ENCODE measurements around the gene SCRT2. TPM values are rescaled to one million over a fixed set of nuclear protein-coding genes. Genes with fewer than 3 reads are reported as not detected.

The SCRT2 gene
- polyA plus RNA-seq, 1 of the 3 experiments (the other 2 are of a cell fraction), result not detected

- no peak for TF ChIP-seq RFX5 (IDR thresholded peaks at IDR 0.05; ENCODE audit: low read length)
- no peak for TF ChIP-seq FOXJ3 (CRISPR knock-in tag; IDR thresholded peaks at IDR 0.05)
- no peak for TF ChIP-seq JUND (IDR thresholded peaks at IDR 0.05)
These were observed 23.7 kb upstream of the SCRT2 start (continued) for GRCh38 chr20:699342-699741.

GRCh38 chr20:698276-698675 is 22.7 kb upstream of the SCRT2 start:
- no peaks in the 10 kb centered on the region for H3K79me2 ChIP-seq (ENCODE audit: insufficient read depth)
- TF ChIP-seq CHD2 (IDR thresholded peaks at IDR 0.05; ENCODE audit: low read length, partially characterized antibody) (no peak), GATA2 (CRISPR knock-in tag; IDR thresholded peaks at IDR 0.05) (no peak), NRF1 (IDR thresholded peaks at IDR 0.05; ENCODE audit: low read depth, low read length) (no peak), TCF12 (IDR thresholded peaks at IDR 0.05) (no peak), SMC3 (IDR thresholded peaks at IDR 0.05; ENCODE audit: low read depth, low read length) (no peak), ELF1 (IDR thresholded peaks at IDR 0.05) (no peak), EZH2phosphoT487 (IDR thresholded peaks at IDR 0.05; ENCODE audit: borderline replicate concordance, low read depth) (no peak), POLR2AphosphoS5 (IDR thresholded peaks at IDR 0.05; ENCODE audit: low read depth, low read length) (no peak)
- CTCF ChIA-PET, result interaction anchor here (2.0 kb wide), 1 partner anchor 26 kb away, joined by 4 read pairs; no protein-coding TSS in a partner anchor
- no peak overlapping the region for H3K4me2 ChIP-seq
- H3K4me3 ChIP-seq (ENCODE audit: low read depth in 2 of 2, low read length in 1 of 2), result no peak overlapping the region
- H3K27me3 ChIP-seq (ENCODE audit: insufficient read depth), result peaks cover 9% of the 10 kb centered on the region; the same call in 1 of the 2 replicates
- POLR2A ChIA-PET, result no interaction called here
- no peaks in the 10 kb centered on the region for H3K9me2 ChIP-seq
- no peak overlapping the region for H2AFZ ChIP-seq (ENCODE audit: low read depth)
- peaks cover 0 to 24% of the 10 kb centered on the region in 2 experiments; a peak in 1 of 4 replicates for H3K4me1 ChIP-seq (ENCODE audit: control insufficient read depth in 1 of 2, insufficient read depth in 2 of 2, low read depth in 1 of 2, low read length in 1 of 2)
- no peak overlapping the region for H3K9ac ChIP-seq
- H3K36me3 ChIP-seq (replicated peaks in 1 of 2; ENCODE audit: control insufficient read depth in 1 of 2, insufficient read depth in 2 of 2, low read length in 1 of 2), result no peaks in the 10 kb centered on the region
- H3K27ac ChIP-seq (ENCODE audit: low read depth in 2 of 2, low read length in 1 of 2), result no peak overlapping the region
- no peaks in the 10 kb centered on the region for H3F3A ChIP-seq (replicated peaks; ENCODE audit: insufficient read depth)
- H4K20me1 ChIP-seq (ENCODE audit: insufficient read depth), result no peaks in the 10 kb centered on the region
- H3K9me3 ChIP-seq, result no peaks in the 10 kb centered on the region
- DNase-seq, result no peak
- 53% methylated on average over 6 of the region's 6 CpGs for WGBS (ENCODE audit: low lambda C conversion rate)

DNA sequence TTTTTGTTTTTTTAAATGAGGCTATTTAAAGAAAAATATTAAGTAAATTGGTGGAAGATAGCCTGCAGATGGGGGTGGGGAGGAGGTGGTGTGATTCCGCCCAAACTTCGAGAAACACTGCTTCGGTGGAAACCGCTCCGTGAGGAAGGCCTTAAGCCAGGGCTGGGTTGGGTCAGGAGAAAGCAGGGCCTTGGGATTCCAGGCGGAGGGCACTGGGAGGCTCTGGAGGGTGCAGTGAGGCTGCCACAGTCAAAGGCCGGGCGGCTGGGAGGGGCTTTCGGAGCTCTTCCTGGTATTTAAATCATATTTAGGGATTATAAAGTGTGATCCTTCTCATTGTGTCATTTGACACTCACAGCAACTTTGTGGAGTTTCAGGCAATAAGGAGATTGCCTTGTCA is 22.2 kb upstream of the SCRT2 start:
- ChIA-PET CTCF (interaction anchor here (2.0 kb wide), 1 partner anchor 26 kb away, joined by 4 read pairs; no protein-coding TSS in a partner anchor), POLR2A (no interaction called here)
- H3K4me2 ChIP-seq, result no peak overlapping the region

More for the DNA sequence above, 22.2 kb upstream of the SCRT2 start:
- TF ChIP-seq, protein P1, sequence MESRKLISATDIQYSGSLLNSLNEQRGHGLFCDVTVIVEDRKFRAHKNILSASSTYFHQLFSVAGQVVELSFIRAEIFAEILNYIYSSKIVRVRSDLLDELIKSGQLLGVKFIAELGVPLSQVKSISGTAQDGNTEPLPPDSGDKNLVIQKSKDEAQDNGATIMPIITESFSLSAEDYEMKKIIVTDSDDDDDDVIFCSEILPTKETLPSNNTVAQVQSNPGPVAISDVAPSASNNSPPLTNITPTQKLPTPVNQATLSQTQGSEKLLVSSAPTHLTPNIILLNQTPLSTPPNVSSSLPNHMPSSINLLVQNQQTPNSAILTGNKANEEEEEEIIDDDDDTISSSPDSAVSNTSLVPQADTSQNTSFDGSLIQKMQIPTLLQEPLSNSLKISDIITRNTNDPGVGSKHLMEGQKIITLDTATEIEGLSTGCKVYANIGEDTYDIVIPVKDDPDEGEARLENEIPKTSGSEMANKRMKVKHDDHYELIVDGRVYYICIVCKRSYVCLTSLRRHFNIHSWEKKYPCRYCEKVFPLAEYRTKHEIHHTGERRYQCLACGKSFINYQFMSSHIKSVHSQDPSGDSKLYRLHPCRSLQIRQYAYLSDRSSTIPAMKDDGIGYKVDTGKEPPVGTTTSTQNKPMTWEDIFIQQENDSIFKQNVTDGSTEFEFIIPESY (IDR thresholded peaks at IDR 0.05; ENCODE audit: borderline replicate concordance, low read depth), result no peak
- TF ChIP-seq IRF3 (IDR thresholded peaks at IDR 0.05; ENCODE audit: low read depth, low read length) (no peak), MEF2A (IDR thresholded peaks at IDR 0.05; ENCODE audit: borderline replicate concordance, low read depth) (no peak), RCOR1 (IDR thresholded peaks at IDR 0.05; ENCODE audit: low read length) (no peak), USF2 (IDR thresholded peaks at IDR 0.05; ENCODE audit: borderline replicate concordance, low read depth, low read length) (no peak), TAF1 (IDR thresholded peaks at IDR 0.05; ENCODE audit: borderline replicate concordance, low read depth, low read length) (no peak), TEAD4 (IDR thresholded peaks at IDR 0.05; ENCODE audit: borderline replicate concordance, insufficient read depth) (no peak), MXI1 (IDR thresholded peaks at IDR 0.05; ENCODE audit: low read depth, low read length) (no peak), NFIC (IDR thresholded peaks at IDR 0.05; ENCODE audit: borderline replicate concordance) (no peak)
- TF ChIP-seq, protein P2, sequence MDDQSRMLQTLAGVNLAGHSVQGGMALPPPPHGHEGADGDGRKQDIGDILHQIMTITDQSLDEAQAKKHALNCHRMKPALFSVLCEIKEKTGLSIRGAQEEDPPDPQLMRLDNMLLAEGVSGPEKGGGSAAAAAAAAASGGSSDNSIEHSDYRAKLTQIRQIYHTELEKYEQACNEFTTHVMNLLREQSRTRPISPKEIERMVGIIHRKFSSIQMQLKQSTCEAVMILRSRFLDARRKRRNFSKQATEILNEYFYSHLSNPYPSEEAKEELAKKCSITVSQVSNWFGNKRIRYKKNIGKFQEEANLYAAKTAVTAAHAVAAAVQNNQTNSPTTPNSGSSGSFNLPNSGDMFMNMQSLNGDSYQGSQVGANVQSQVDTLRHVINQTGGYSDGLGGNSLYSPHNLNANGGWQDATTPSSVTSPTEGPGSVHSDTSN (IDR thresholded peaks at IDR 0.05), result no peak
- Histone ChIP-seq H3K4me1 (ENCODE audit: control insufficient read depth in 1 of 2, insufficient read depth in 2 of 2, low read depth in 1 of 2, low read length in 1 of 2) (peaks cover 0 to 24% of the 10 kb centered on the region in 2 experiments; a peak in 1 of 4 replicates), H3K9me2 (no peaks in the 10 kb centered on the region), H3K9me3 (no peaks in the 10 kb centered on the region), H3K4me3 (ENCODE audit: low read depth in 2 of 2, low read length in 1 of 2) (no peak overlapping the region), H3K36me3 (replicated peaks in 1 of 2; ENCODE audit: control insufficient read depth in 1 of 2, insufficient read depth in 2 of 2, low read length in 1 of 2) (no peaks in the 10 kb centered on the region), H2AFZ (ENCODE audit: low read depth) (no peak overlapping the region), H3F3A (replicated peaks; ENCODE audit: insufficient read depth) (no peaks in the 10 kb centered on the region), H3K9ac (no peak overlapping the region), H4K20me1 (ENCODE audit: insufficient read depth) (no peaks in the 10 kb centered on the region), H3K27me3 (ENCODE audit: insufficient read depth) (peaks cover 9% of the 10 kb centered on the region; the same call in 1 of the 2 replicates), H3K79me2 (ENCODE audit: insufficient read depth) (no peaks in the 10 kb centered on the region), H3K27ac (ENCODE audit: low read depth in 2 of 2, low read length in 1 of 2) (no peak overlapping the region)
- DNase-seq, result no peak
- 76% methylated on average over 8 of the region's 9 CpGs for WGBS (ENCODE audit: low lambda C conversion rate)

Measured in SK-N-SH (cell line).